Nephron progenitor cell (in vitro differentiated cells): ENCODE results near the gene PPARA.

Experiments
- DNase-seq: peaks from one replicate; pipeline ENCODE4 v3.0.0; 2021
- H3K27ac Mint-ChIP-seq: 2 replicates; pipeline ENCODE4 v1.8.0; 2021; ENCODE audit warnings: mild to moderate bottlenecking, moderate library complexity, mixed read lengths
- H3K27me3 Mint-ChIP-seq: 2 replicates; pipeline ENCODE4 v1.8.0; 2021; ENCODE audit warnings: mild to moderate bottlenecking, low read depth, mixed read lengths; ENCODE audit not compliant: poor library complexity
- H3K36me3 Mint-ChIP-seq: 2 replicates; pipeline ENCODE4 v1.8.0; 2021; ENCODE audit warnings: low read depth, mixed read lengths
- H3K4me1 Mint-ChIP-seq: 2 replicates; pipeline ENCODE4 v1.8.0; 2021; ENCODE audit warnings: mixed read lengths
- H3K4me3 Mint-ChIP-seq: 2 replicates; pipeline ENCODE4 v1.8.0; 2021; ENCODE audit warnings: mild to moderate bottlenecking, moderate library complexity, mixed read lengths
- H3K9me3 Mint-ChIP-seq: 2 replicates; pipeline ENCODE4 v1.8.0; 2021; ENCODE audit warnings: mild to moderate bottlenecking, moderate library complexity, mixed read lengths
- TF ChIP-seq, protein P1 (sequence below): fragments of 200-600 bp; sonication (generic); IDR thresholded peaks from 2 replicates; pipeline ENCODE4 v1.5.0; 2021; ENCODE audit warnings: antibody characterized with exemption

The PPARA gene

DNA sequence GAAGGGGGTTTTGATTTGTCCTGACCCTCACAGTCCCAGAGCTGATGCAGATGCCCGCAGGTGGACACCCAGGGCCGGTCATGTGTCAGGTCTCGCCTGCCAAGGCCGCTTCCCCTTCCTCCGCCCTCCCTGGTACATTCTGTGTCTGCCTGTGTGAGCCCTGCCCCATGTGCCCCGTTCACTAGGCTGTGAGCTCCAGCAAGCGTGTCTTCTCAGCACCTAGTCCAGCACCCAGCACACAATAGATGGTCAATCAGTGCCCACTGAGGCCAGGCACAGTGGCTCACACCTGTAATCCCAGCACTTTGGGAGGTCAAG lies 29.9 kb upstream of the PPARA start:
- TF ChIP-seq, protein P1, sequence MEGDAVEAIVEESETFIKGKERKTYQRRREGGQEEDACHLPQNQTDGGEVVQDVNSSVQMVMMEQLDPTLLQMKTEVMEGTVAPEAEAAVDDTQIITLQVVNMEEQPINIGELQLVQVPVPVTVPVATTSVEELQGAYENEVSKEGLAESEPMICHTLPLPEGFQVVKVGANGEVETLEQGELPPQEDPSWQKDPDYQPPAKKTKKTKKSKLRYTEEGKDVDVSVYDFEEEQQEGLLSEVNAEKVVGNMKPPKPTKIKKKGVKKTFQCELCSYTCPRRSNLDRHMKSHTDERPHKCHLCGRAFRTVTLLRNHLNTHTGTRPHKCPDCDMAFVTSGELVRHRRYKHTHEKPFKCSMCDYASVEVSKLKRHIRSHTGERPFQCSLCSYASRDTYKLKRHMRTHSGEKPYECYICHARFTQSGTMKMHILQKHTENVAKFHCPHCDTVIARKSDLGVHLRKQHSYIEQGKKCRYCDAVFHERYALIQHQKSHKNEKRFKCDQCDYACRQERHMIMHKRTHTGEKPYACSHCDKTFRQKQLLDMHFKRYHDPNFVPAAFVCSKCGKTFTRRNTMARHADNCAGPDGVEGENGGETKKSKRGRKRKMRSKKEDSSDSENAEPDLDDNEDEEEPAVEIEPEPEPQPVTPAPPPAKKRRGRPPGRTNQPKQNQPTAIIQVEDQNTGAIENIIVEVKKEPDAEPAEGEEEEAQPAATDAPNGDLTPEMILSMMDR = no peak
- H3K27ac Mint-ChIP-seq = no peak overlapping the region
- no peaks in the 10 kb centered on the region for H3K36me3 Mint-ChIP-seq
- H3K9me3 Mint-ChIP-seq = no peaks in the 10 kb centered on the region
- no peak overlapping the region for H3K4me3 Mint-ChIP-seq
- DNase-seq = no peak
- peaks cover 9% of the 10 kb centered on the region for H3K27me3 Mint-ChIP-seq
- H3K4me1 Mint-ChIP-seq = peaks cover 4% of the 10 kb centered on the region

DNA sequence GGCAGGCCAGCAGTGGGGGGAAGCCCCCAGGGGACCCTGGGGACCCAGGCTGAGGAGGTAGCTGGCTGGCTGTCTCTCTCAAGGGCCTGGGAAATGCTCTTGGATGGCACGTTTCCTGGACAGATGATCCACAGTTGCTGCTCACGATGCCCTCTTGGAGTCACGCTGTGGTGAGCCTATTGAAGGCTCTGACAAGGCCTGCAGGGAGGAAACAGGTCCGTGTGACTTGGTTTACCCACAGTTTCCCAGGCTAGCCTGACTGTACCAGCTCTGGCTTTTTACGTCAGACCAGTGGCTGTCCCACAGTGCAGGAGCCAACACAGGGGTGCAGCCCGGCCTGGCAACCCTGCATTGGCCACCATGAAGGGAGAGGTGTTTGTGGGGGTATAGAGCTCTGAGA lies 29.2 kb upstream of the PPARA start:
- TF ChIP-seq, protein P1 = no peak
- H3K27ac Mint-ChIP-seq = peak overlapping the region; percentile 59

DNA sequence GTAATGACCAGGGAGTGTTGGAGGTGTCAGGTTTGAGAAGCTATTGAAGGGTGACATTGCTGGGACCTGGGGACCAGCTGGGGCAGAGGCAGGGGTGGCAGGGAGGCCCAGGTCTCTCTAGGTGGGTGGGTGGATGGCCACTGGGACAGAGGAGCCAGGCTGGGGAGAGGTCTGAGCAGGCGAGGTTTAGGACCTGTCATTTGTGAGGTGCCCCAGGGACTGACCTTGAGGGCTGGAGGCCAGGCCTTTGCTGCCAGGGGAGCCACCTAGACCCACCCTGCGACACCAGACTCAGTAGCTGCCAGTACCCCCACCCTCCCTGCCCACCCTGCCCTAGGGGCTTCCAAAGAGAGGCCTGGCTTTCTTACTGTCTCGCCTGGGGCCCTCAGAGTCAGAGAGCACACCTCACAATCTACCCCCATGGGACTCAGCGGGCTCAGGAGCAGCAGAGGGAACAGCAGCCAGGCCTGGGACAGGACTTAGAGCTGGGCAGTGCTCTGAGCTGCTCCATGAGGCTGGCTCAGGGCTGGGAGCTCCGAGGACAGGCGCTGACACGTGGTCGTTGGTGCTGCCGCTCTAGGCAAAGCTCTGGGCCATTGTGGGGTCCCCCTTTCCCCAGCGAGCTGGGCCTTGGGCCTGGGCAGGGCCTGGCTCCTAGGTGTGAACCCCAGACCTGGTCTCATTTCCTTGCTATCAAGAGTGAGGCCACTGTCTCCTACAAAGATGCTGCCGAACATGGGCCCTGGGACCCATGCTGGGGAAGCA lies 28.6 kb upstream of the PPARA start:
- no peak for DNase-seq
- TF ChIP-seq, protein P1 = no peak
- Mint-ChIP-seq H3K36me3 (no peaks in the 10 kb centered on the region), H3K9me3 (no peaks in the 10 kb centered on the region), H3K27ac (no peak overlapping the region), H3K27me3 (peaks cover 10% of the 10 kb centered on the region), H3K4me3 (no peak overlapping the region), H3K4me1 (peaks cover 4% of the 10 kb centered on the region)

More for the DNA sequence above, 29.2 kb upstream of the PPARA start:
- no peaks in the 10 kb centered on the region for H3K36me3 Mint-ChIP-seq
- peaks cover 6% of the 10 kb centered on the region for H3K27me3 Mint-ChIP-seq
- H3K4me1 Mint-ChIP-seq = peaks cover 4% of the 10 kb centered on the region
- no peak for DNase-seq
- no peak overlapping the region for H3K4me3 Mint-ChIP-seq
- no peaks in the 10 kb centered on the region for H3K9me3 Mint-ChIP-seq

DNA sequence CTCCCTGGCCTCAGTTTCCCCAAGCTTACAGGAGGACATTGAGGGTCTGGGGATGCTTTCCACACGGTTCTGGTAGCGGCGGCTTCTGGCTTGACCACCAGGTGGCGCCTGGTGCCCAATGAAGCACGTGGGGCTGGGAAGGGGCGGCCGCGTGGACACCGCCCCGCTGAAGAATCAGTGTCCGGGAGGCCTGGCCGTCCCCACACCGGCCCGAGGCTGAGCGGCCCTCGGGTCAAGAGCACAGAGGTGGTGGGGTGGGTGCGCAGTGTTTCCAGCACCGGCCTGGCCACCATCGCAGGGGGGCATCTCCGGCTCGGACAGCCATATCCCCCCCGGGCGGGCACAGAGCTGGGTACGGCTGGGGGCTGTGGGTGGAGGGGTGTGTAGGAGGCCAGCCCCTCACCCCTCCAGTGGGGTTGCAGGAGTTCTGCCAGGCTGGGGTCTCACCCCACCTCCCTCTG lies 27.8 kb upstream of the PPARA start:
- TF ChIP-seq, protein P1 = peak; percentile 90
- Mint-ChIP-seq H3K36me3 (no peaks in the 10 kb centered on the region), H3K9me3 (no peaks in the 10 kb centered on the region), H3K4me3 (no peak overlapping the region), H3K27ac (no peak overlapping the region), H3K4me1 (peaks cover 4% of the 10 kb centered on the region), H3K27me3 (peaks cover 10% of the 10 kb centered on the region)
- DNase-seq = peak; percentile 86

DNA sequence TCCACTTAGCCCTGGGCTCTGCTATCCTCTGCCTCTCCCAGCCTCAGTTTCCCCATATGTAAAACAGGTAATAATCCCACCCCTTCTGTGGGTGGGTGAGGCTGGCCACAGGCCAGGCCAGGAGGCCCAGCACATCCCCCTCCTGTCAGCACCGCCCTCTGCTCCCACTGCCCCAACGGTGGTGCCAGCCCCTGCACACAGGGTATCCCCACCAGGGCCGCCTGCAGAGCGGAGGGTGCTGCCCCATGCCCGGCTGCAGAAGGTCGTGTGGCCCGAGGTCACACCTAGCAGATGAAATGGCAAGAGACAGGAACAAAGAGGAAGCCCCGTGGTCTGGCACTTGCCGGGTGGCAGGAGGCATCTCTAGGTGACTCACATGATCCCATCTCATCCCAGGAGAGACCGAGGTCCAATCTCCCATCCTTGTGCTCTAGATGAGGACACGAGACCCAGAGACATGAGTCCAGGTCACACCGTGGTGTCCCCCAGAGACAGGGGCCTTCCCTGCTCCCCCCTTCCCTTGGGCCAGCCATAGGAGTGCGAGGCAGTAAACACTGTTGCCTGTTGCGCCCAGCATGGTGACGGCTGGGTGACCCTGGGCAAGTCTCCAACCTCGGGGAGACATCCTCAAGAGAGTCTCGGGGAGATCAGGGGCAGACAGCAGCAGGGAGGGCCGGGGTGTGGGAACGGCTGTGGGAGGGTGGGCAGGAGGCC lies 27.2 kb upstream of the PPARA start:
- TF ChIP-seq, protein P1 = no peak
- Mint-ChIP-seq H3K27me3 (peaks cover 9% of the 10 kb centered on the region), H3K4me3 (no peak overlapping the region), H3K4me1 (peaks cover 4% of the 10 kb centered on the region), H3K36me3 (no peaks in the 10 kb centered on the region), H3K27ac (no peak overlapping the region), H3K9me3 (no peaks in the 10 kb centered on the region)
- no peak for DNase-seq
